HG03025 (cell line): ENCODE results near the gene DYNLT5.
"Not testable (repeated sequence)": the region's sequence is repeated elsewhere in the genome, so short reads cannot be mapped to it uniquely, and the experiment has no call there.

Experiments
- ATAC-seq: cut with Tn5 transposase; IDR thresholded peaks from one replicate; pipeline ENCODE4 v1.9.1; 2021; ENCODE audit warnings: mild to moderate bottlenecking, moderate library complexity; ENCODE audit not compliant: unreplicated experiment, low FRiP score

Gene DYNLT5

DNA sequence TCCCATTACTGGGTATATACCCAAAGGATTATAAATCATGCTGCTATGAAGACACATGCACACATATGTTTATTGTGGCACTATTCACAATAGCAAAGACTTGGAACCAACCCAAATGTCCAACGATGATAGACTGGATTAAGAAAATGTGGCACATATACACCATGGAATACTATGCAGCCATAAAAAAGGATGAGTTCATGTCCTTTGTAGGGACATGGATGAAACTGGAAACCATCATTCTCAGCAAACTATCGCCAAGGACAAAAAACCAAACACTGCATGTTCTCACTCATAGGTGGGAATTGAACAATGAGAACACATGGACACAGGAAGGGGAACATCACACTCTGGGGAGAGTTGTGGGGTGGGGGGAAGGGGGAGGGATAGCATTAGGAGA is 33.5 kb downstream of the DYNLT5 start:
- not testable (repeated sequence) for ATAC-seq

GRCh38 chr1:66787641-66788040 is 35.4 kb downstream of the DYNLT5 start:
- no peak for ATAC-seq

DNA sequence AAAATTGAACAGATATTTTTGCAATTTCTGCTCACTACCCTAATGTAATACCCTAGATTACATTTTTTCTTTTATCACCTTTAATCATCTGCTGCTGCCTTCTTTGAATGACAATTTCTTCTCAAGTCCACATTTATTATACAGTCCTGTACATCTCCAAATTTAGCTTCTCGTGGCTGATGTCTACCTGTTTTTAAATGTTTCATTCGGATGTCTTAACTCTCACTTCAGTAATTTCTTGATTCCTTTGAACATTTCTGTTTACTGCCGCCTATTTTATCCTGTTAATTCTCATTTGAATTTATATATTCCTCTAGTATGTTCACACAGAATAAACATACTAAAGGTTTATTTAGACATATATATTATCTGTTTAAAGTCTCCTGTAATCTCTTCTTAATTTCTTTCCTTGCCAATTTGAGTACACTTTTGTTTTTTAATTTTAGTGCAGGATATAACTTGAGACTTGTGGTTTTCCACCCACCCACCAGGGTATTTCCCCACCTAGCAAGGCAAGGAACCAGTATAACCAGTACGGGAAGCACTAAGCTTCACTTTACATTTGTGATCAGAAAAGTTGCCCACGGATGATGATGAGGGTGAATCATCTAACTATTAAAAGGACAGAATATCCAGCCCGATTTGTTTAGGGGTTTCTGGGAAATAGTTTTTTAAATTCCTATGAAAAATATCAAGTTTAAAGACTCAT is 36.1 kb downstream of the DYNLT5 start:
- ATAC-seq = peak; percentile 63

GRCh38 chr1:66791621-66792610 is 39.7 kb downstream of the DYNLT5 start:
- no peak for ATAC-seq

GRCh38 chr1:66795839-66796238 is 43.6 kb downstream of the DYNLT5 start:
- not testable (repeated sequence) for ATAC-seq

GRCh38 chr1:66809245-66809644 is 57.0 kb downstream of the DYNLT5 start:
- ATAC-seq = no peak

DNA sequence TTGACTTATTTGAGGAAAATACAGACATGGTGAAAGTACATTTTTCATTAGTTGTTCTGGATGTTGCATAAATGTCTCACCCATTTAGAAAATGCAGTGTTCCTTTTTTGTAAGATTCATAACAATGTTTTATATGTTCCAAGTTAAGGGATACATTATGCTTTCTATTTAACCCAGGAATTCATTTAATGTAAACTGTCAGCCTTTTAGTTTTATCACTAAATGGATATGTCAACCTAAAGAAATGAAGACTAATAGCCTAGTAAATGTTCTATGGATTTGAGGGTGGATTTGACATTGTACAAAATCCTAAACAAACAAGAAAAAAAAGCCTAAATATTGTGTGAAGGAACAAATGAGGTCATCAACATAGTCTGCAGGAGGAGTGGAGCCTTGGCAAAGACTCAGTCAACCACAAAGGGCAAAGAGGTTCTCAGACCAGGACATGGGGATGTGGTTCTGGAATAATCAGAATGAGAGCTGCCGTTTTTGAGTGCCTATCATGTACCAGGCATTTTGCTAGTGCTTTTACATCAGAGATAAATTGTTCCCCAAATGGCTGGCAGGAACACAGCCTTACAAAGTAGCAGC is 57.6 kb downstream of the DYNLT5 start:
- no peak for ATAC-seq

- no peak for ATAC-seq
Observed at GRCh38 chr1:66824771-66825170, 72.5 kb downstream of the DYNLT5 start.
